Measurements from ENCODE around the gene RPS6KA2.

RPS6KA2 gene

GRCh38 chr6:166417285-166417691, 209.8 kb downstream of the RPS6KA2 start:
- DNase-seq (ENCODE audit: extremely low read depth, insufficient read length): no peak
- Histone ChIP-seq H3K4me3 (replicated peaks; ENCODE audit: low read depth, low read length) (no peak overlapping the region), H3K36me3 (ENCODE audit: control insufficient read depth, insufficient read depth, low read length) (no peaks in the 10 kb centered on the region), H3K27me3 (replicated peaks; ENCODE audit: control insufficient read depth, insufficient read depth, low read length) (no peaks in the 10 kb centered on the region)
- no peak for TF ChIP-seq CTCF (IDR thresholded peaks at IDR 0.05; ENCODE audit: insufficient read depth, low read length, poor library complexity, severe bottlenecking)

DNA sequence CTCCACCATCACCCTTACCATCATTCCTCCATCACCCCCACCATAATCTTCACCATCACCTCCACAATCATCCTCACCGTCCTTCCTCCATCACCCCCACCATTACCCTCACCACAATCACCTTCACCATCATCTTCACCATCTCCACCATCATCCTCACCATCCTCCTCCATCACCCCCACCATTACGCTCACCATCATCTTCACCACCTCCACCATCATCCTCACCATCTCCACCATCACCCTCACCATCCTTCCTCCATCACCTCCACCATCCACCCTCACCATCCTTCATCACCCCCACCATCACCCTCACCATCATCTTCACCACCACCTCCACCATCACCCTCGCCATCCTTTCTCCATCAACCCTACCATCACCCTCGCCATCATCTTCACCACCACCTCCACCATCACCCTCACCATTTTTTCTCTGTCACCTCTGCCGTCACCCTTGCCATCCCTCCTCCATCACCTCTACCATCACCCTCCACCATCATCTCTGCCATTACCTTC, 211.2 kb downstream of the RPS6KA2 start:
- H3K27me3 ChIP-seq (replicated peaks; ENCODE audit: control insufficient read depth, insufficient read depth, low read length): no peaks in the 10 kb centered on the region
- no peak for TF ChIP-seq CTCF (IDR thresholded peaks at IDR 0.05; ENCODE audit: insufficient read depth, low read length, poor library complexity, severe bottlenecking)
- H3K4me3 ChIP-seq (replicated peaks; ENCODE audit: low read depth, low read length): no peak overlapping the region
- no peak for DNase-seq (ENCODE audit: extremely low read depth, insufficient read length)
- no peaks in the 10 kb centered on the region for H3K36me3 ChIP-seq (ENCODE audit: control insufficient read depth, insufficient read depth, low read length)

DNA sequence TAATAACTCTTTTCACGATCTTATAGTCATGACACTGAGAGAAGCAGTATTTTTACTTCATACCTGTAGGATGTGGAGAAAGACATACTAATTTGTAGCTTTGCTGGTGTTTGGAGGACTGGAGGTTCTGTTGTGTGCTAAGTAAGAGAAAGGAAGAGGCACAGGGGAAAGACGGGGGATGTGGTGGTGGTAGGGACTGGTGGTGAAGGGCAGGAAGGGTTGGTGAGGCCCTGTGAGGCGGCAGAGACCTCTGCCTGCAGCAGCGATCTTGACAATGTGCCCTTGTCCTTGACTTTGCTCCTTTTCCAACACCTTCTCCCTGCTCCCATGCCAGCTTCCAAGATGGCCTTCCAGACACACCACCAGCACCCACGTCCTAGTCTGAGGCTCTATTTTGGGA, 211.7 kb downstream of the RPS6KA2 start:
- H3K4me3 ChIP-seq (replicated peaks; ENCODE audit: low read depth, low read length): no peak overlapping the region
- no peaks in the 10 kb centered on the region for H3K27me3 ChIP-seq (replicated peaks; ENCODE audit: control insufficient read depth, insufficient read depth, low read length)
- H3K36me3 ChIP-seq (ENCODE audit: control insufficient read depth, insufficient read depth, low read length): no peaks in the 10 kb centered on the region
- TF ChIP-seq CTCF (IDR thresholded peaks at IDR 0.05; ENCODE audit: insufficient read depth, low read length, poor library complexity, severe bottlenecking): no peak
- DNase-seq (ENCODE audit: extremely low read depth, insufficient read length): no peak

DNA sequence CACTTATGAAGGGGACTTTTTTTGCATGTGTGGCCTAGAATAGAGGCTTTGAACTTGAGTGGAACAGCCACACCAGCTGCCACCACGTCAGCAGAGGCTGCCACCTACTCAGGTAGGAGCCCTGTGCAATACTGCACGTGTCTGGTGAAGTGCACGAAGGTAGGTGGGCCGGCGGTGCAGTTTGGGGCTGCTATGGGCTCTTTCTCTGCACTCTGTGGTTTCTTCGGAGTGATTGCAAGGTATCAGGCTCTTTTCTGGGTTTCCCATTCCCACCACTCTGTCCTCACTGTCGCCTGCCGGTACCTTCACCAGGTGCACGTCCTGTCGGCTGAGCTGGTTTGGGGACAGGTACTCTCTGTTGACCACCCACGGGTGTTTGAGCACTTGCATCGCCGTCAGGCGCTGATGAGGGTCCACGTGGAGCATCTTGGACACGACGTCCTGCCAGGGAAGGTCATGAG, 213.5 kb downstream of the RPS6KA2 start:
- Histone ChIP-seq H3K36me3 (ENCODE audit: control insufficient read depth, insufficient read depth, low read length) (no peaks in the 10 kb centered on the region), H3K4me3 (replicated peaks; ENCODE audit: low read depth, low read length) (no peak overlapping the region), H3K27me3 (replicated peaks; ENCODE audit: control insufficient read depth, insufficient read depth, low read length) (no peaks in the 10 kb centered on the region)
- TF ChIP-seq CTCF (IDR thresholded peaks at IDR 0.05; ENCODE audit: insufficient read depth, low read length, poor library complexity, severe bottlenecking): no peak
- no peak for DNase-seq (ENCODE audit: extremely low read depth, insufficient read length)

DNA sequence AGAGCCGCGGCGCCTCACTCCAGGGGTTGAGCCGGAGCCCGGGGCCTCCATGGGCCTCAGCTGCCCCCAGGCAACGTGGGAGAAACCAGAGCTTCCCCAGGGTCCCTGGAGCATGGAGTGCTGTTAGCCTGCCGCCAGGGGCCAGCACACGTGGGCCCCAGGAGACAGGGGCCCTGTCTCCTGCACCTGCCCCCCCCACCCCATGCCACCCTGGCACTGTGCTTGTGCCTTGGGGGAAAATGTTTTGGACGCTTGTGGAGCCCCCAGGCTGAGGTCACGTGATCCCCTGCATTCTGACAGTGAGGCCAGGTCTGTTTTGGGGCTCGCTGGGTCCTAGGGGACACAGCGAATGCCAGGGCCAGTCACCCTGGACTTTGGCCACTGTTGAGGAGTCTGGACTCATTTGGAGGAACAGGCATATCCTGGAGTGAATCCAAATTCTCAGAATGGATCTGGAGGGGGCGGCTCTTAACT, 214.1 kb downstream of the RPS6KA2 start:
- DNase-seq (ENCODE audit: extremely low read depth, insufficient read length): no peak
- no peak for TF ChIP-seq CTCF (IDR thresholded peaks at IDR 0.05; ENCODE audit: insufficient read depth, low read length, poor library complexity, severe bottlenecking)
- no peaks in the 10 kb centered on the region for H3K36me3 ChIP-seq (ENCODE audit: control insufficient read depth, insufficient read depth, low read length)

More for the DNA sequence above, 214.1 kb downstream of the RPS6KA2 start:
- H3K27me3 ChIP-seq (replicated peaks; ENCODE audit: control insufficient read depth, insufficient read depth, low read length): no peaks in the 10 kb centered on the region
- H3K4me3 ChIP-seq (replicated peaks; ENCODE audit: low read depth, low read length): no peak overlapping the region
